Measurements from ENCODE around the gene TBC1D22A. TPM values are rescaled to one million over a fixed set of nuclear protein-coding genes. Genes with fewer than 3 reads are reported as not detected.

TBC1D22A gene
- polyA plus RNA-seq, 1 of the 3 experiments (the other 2 are of a cell fraction), result 16.5 TPM

DNA sequence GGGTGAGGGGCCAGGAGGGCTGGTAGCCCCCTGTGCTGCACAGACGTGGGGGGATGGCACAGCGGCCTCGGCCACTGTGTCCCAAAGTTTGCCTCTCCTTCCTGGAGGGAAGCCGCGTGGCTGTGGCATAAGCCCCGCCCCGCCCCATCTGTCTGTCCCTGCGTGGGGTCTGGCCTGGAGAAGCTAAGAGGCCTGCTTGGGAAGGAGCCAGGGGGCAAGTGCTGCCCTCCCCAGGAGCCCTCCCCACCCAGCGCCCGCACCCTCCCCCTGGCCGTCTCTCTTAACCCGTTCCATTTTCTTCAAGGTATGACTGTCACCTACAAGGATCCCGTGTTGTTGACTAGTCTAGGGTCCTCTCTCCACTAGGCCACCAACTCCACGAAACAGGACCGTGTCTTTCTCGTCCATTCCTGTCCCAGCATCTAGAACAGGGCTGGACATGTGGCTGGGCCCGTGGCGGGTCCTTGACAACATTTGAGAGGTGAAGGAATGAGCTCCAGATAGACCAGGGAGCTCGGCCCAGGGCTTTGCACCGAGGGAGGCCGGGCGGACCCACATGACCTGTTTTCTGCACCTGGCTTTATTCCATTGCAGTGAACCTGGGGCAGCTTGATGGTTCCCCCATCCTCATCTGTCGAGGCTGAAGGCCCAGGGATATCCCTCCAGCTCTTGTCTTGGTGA is 428.0 kb downstream of the TBC1D22A start (continued):
- TF ChIP-seq REST (IDR thresholded peaks at IDR 0.05; ENCODE audit: low read depth, low read length), result no peak
- TF ChIP-seq MXI1 (IDR thresholded peaks at IDR 0.05; ENCODE audit: low read depth, low read length), result no peak
- no peak for TF ChIP-seq ELF1 (IDR thresholded peaks at IDR 0.05)
- TF ChIP-seq EZH2phosphoT487 (IDR thresholded peaks at IDR 0.05; ENCODE audit: borderline replicate concordance, low read depth), result no peak
- TF ChIP-seq EP300 (IDR thresholded peaks at IDR 0.05; ENCODE audit: borderline replicate concordance in 1 of 2, low read depth in 1 of 2, low read length in 1 of 2), result no peak
- TF ChIP-seq, protein P1, sequence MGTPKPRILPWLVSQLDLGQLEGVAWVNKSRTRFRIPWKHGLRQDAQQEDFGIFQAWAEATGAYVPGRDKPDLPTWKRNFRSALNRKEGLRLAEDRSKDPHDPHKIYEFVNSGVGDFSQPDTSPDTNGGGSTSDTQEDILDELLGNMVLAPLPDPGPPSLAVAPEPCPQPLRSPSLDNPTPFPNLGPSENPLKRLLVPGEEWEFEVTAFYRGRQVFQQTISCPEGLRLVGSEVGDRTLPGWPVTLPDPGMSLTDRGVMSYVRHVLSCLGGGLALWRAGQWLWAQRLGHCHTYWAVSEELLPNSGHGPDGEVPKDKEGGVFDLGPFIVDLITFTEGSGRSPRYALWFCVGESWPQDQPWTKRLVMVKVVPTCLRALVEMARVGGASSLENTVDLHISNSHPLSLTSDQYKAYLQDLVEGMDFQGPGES (IDR thresholded peaks at IDR 0.05; ENCODE audit: low read depth, low read length), result no peak

DNA sequence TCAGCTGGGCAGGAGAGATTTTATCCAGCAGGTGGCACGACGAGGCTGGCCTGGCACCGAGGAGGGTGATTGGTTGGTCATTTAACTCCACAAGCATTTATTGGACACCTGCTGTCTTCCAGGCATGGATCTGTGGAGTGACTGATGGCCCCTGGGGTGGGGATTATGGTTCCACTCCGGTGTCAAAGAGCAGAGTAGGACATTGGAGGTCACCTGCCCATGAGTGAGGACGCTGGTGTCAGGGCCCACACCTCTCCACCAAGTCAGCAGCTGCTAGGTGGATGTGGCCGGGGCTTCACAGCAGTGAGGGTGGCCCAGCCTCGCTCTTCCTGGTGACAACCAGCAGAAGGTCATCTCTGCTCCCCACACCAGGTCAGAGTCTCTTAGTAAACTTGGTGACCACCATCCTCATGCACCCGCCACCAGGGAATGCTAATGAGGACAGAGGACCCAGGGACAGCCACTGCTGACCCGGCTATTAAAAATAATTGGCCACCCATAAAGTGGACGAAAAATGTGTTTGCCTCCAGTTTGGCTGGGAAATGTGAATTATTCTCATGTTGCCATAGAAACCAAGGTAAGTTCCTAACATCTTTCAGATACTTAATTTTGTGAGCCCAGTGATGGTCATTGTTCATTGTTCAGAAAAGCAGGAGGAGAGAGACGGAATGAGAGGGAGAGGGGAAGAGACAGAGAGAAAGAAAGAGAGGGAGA is 428.7 kb downstream of the TBC1D22A start:
- no peak for TF ChIP-seq POLR2AphosphoS5 (IDR thresholded peaks at IDR 0.05; ENCODE audit: low read depth, low read length)
- TF ChIP-seq EP300 (IDR thresholded peaks at IDR 0.05; ENCODE audit: borderline replicate concordance in 1 of 2, low read depth in 1 of 2, low read length in 1 of 2), result no peak
- no peak for TF ChIP-seq ZBTB33 (IDR thresholded peaks at IDR 0.05; ENCODE audit: borderline replicate concordance, low read depth)
- TF ChIP-seq, protein P1 (IDR thresholded peaks at IDR 0.05; ENCODE audit: low read depth, low read length), result no peak
- TF ChIP-seq GATA2 (CRISPR knock-in tag; IDR thresholded peaks at IDR 0.05), result no peak
- TF ChIP-seq, protein P2, sequence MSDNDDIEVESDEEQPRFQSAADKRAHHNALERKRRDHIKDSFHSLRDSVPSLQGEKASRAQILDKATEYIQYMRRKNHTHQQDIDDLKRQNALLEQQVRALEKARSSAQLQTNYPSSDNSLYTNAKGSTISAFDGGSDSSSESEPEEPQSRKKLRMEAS (IDR thresholded peaks at IDR 0.05; ENCODE audit: low read depth), result no peak
- TF ChIP-seq SMC3 (IDR thresholded peaks at IDR 0.05; ENCODE audit: low read depth, low read length), result no peak
- no peak for TF ChIP-seq MXI1 (IDR thresholded peaks at IDR 0.05; ENCODE audit: low read depth, low read length)
- TF ChIP-seq YY1 (IDR thresholded peaks at IDR 0.05; ENCODE audit: low read depth), result no peak
- TF ChIP-seq GABPA (IDR thresholded peaks at IDR 0.05; ENCODE audit: low read depth), result no peak
- no peak for TF ChIP-seq NRF1 (IDR thresholded peaks at IDR 0.05; ENCODE audit: low read depth, low read length)
- TF ChIP-seq ELF1 (IDR thresholded peaks at IDR 0.05), result no peak
- TF ChIP-seq RXRA (IDR thresholded peaks at IDR 0.05; ENCODE audit: borderline replicate concordance, low read depth), result no peak
- TF ChIP-seq FOXM1 (IDR thresholded peaks at IDR 0.05; ENCODE audit: low read depth), result no peak
- no peak for TF ChIP-seq RFX5 (IDR thresholded peaks at IDR 0.05; ENCODE audit: low read length)
- no peak for TF ChIP-seq CHD2 (IDR thresholded peaks at IDR 0.05; ENCODE audit: low read length, partially characterized antibody)
- no peak for TF ChIP-seq RAD21 (IDR thresholded peaks at IDR 0.05; ENCODE audit: low read length)
- no peak for TF ChIP-seq TCF12 (IDR thresholded peaks at IDR 0.05)
- TF ChIP-seq FOSL2 (IDR thresholded peaks at IDR 0.05; ENCODE audit: borderline replicate concordance, low read depth), result no peak
- no peak for TF ChIP-seq RCOR1 (IDR thresholded peaks at IDR 0.05; ENCODE audit: low read length)
- no peak overlapping the region for H3K9ac ChIP-seq
- no peak overlapping the region for H3K27ac ChIP-seq (ENCODE audit: low read depth in 2 of 2, low read length in 1 of 2)
- H4K20me1 ChIP-seq (ENCODE audit: insufficient read depth), result no peaks in the 10 kb centered on the region
- H2AFZ ChIP-seq (ENCODE audit: low read depth), result no peak overlapping the region
- H3K4me1 ChIP-seq (ENCODE audit: control insufficient read depth in 1 of 2, insufficient read depth in 2 of 2, low read depth in 1 of 2, low read length in 1 of 2), result no peaks in the 10 kb centered on the region; a peak in 1 of 4 replicates
- DNase-seq, result no peak
- no peaks in the 10 kb centered on the region for H3K9me3 ChIP-seq
- H3K36me3 ChIP-seq (replicated peaks in 1 of 2; ENCODE audit: control insufficient read depth in 1 of 2, insufficient read depth in 2 of 2, low read length in 1 of 2), result no peaks in the 10 kb centered on the region
- H3F3A ChIP-seq (replicated peaks; ENCODE audit: insufficient read depth), result no peaks in the 10 kb centered on the region
- no peak overlapping the region for H3K4me2 ChIP-seq
- H3K27me3 ChIP-seq (ENCODE audit: insufficient read depth), result no peaks in the 10 kb centered on the region
- POLR2A ChIA-PET, result no interaction called here
- CTCF ChIA-PET, result no interaction called here
- 57% methylated on average over 5 of the region's 11 CpGs for WGBS (ENCODE audit: low lambda C conversion rate)
- no peak overlapping the region for H3K4me3 ChIP-seq (ENCODE audit: low read depth in 2 of 2, low read length in 1 of 2)
- no peaks in the 10 kb centered on the region for H3K79me2 ChIP-seq (ENCODE audit: insufficient read depth)
- no peaks in the 10 kb centered on the region for H3K9me2 ChIP-seq
